Hepatocyte (in vitro differentiated cells): Measurements from ENCODE around the gene TTC39A.

Experiments used
- CTCF ChIP-seq: fragments of 200-600 bp; sonication (generic); IDR thresholded peaks from 2 replicates; pipeline ENCODE4 v1.5.1; 2016; ENCODE audit warnings: antibody characterized with exemption, mild to moderate bottlenecking; ENCODE audit not compliant: poor library complexity
- EZH2 ChIP-seq: fragments of 200-600 bp; sonication (generic); IDR thresholded peaks from 2 replicates; pipeline ENCODE4 v1.6.1; 2016; ENCODE audit warnings: antibody characterized with exemption, mild to moderate bottlenecking, borderline replicate concordance
- EZH2phosphoT487 ChIP-seq: fragments of 200-600 bp; sonication (generic); IDR thresholded peaks from one replicate; pipeline ENCODE4 v1.6.1; 2018; ENCODE audit warnings: antibody characterized with exemption, mild to moderate bottlenecking, low read depth, moderate library complexity; ENCODE audit not compliant: unreplicated experiment, severe bottlenecking

GRCh38 chr1:51336004-51336403 is 5.6 kb upstream of the TTC39A start:
- TF ChIP-seq EZH2 (no peak), CTCF (no peak), EZH2phosphoT487 (no peak)
